Heart right ventricle (tissue), 16 donors: ENCODE results near the gene TOP1. TPM values are rescaled to one million over a fixed set of nuclear protein-coding genes. Genes with fewer than 3 reads are reported as not detected.
"Not testable (repeated sequence)": the region's sequence is repeated elsewhere in the genome, so short reads cannot be mapped to it uniquely, and the experiment has no call there.

Experiments used
- ATAC-seq, 8 donors: fragments of 200-7000 bp; cut with Tn5 transposase; one replicate each; pipeline ENCODE4 v1.9.1; 2020; ENCODE audit warnings: mild to moderate bottlenecking in 8 of 8, moderate library complexity in 8 of 8, moderate number of reproducible peaks in 1 of 8
- DNase-seq, 2 donors: peaks; one replicate each; pipeline ENCODE4 v3.0.0-alpha.2; 2020
- H3K27ac ChIP-seq, 10 donors: fragments of 200-600 bp; sonication (generic) in 2 of 10; one replicate each; pipeline versions ENCODE4 v1.5.0 to v1.8.0; 2020 to 2022; ENCODE audit warnings: mild to moderate bottlenecking in 3 of 10
- H3K27me3 ChIP-seq, 7 donors: fragments of 200-600 bp; one replicate each; pipeline ENCODE4 v1.8.0; 2021 to 2022; ENCODE audit warnings: mild to moderate bottlenecking in 2 of 7
- H3K36me3 ChIP-seq, 9 donors: fragments of 200-600 bp; sonication (generic) in 1 of 9; one replicate each; pipeline versions ENCODE4 v1.5.0 to v1.8.0; 2020 to 2022; ENCODE audit warnings: mild to moderate bottlenecking in 2 of 9
- H3K4me1 ChIP-seq, 9 donors: fragments of 200-600 bp; sonication (generic) in 1 of 9; one replicate each; pipeline versions ENCODE4 v1.5.0 to v1.8.0; 2020 to 2022; ENCODE audit warnings: mild to moderate bottlenecking in 4 of 9
- H3K4me3 ChIP-seq, 10 donors: fragments of 200-600 bp; sonication (generic) in 2 of 10; one replicate each; pipeline versions ENCODE4 v1.5.0 to v1.8.0; 2020 to 2022; ENCODE audit warnings: mild to moderate bottlenecking in 7 of 10, moderate library complexity in 2 of 10
- H3K9me3 ChIP-seq, 11 donors: fragments of 200-600 bp in 10 of 11; sonication (generic) in 2 of 11; one replicate each; pipeline versions ENCODE4 v1.5.0 to v1.8.0; 2013 to 2022; ENCODE audit warnings: mild to moderate bottlenecking in 2 of 11, control low read depth in 1 of 11, moderate library complexity in 1 of 11
- CTCF ChIP-seq, 9 donors: fragments of 200-600 bp; sonication (generic) in 2 of 9; IDR thresholded peaks; one replicate each; pipeline versions ENCODE4 v1.5.0 to v1.8.0; 2021 to 2022; ENCODE audit warnings: antibody characterized with exemption in 9 of 9, mild to moderate bottlenecking in 5 of 9, moderate library complexity in 1 of 9
- WGBS, 2 donors: extraction: QIAGEN DNeasy Blood & Tissue Kit; methylation state at CpG; one replicate each; pipeline ENCODE4 v1.1.7; 2013; ENCODE audit warnings: inconsistent platforms in 1 of 2; 5-methylcytosine and 5-hydroxymethylcytosine counted together
- intact Hi-C, 10 donors: fragments of 100-400 bp; cut with DNase I; formaldehyde crosslinking; loops; one replicate each; pipeline versions ENCODE4 v1.11.1 to v1.14.2; 2022
- polyA plus RNA-seq, 2 donors: library from polyadenylated mRNA; stranded (reverse); fragments of 200-250 nt; gene quantifications; one replicate each; pipeline ENCODE4 v1.2.3, GENCODE V29; 2013
- total RNA-seq, 10 donors: library from RNA; stranded (reverse); fragmentation: NEBNext Ultra II Directional in 3 of 10; extraction: Animal tissue kit (Norgen Biotek cat#: 25700) in 3 of 10; gene quantifications; one replicate each; pipeline versions ENCODE4 v1.2.1 to v1.2.4, GENCODE V29; 2021 to 2023
- donor health status: Arrhythmogenic right ventricular cardiomyopathy.
- donor health status: ischemic (EF 13 %, LVEDD 7.1; RV severe dilation, severe dysfunction).
- donor health status: healthy with polysubstance abuse.
- donor health status: DM: no; HTN: yes; CAD: no.
- donor health status: DM: no; HTN: no; CAD: no.
- donor health status: ischemic (EF 25% LVEDD 6.9; RV normal size, moderate dysfunction).
- donor health status: ischemic (EF 25% LVEDD 5.7; RV mildly dilated, moderate dysfunction).
- donor health status: healthy.
- donor health status: DM: yes; HTN: yes; CAD: no.
- donor health status: Ischemic cardiomyopathy.
- donor health status: ischemic (EF 35%, LVEDD 5.7; RV mildly dilated, moderate dysfunction).
- donor health status: nonischemic (EF 11% LVEDD 7.7; RV severe dilation, severe dysfunction).
- donor health status: DM: yes; HTN: yes; CAD: no.
- donor health status: PGD.
- donor health status: ischemic (EF 29% LVEDD 5.4; RV normal size, mild dysfunction).
- donor health status: nonischemic (EF 23%, LVEDD 6.1; RV moderate dilation, normal function).

Gene TOP1
- total and polyA plus RNA-seq, 12 donors = 13.5 to 28.3 (median 23.1) TPM

GRCh38 chr20:41131594-41132387, 103.2 kb downstream of the TOP1 start:
- 80 to 90% methylated on average over 5 of the region's 5 CpGs for WGBS, 2 donors
- Histone ChIP-seq H3K9me3 (no peaks in the 10 kb centered on the region), H3K4me3 (no peak overlapping the region), H3K36me3 (peaks cover 0 to 3% (median 0%) of the 10 kb centered on the region in 9 donors), H3K27ac (no peak overlapping the region), H3K27me3 (no peaks in the 10 kb centered on the region), H3K4me1 (peaks cover 1 to 19% (median 16%) of the 10 kb centered on the region in 9 donors)
- no peak for TF ChIP-seq CTCF (IDR thresholded peaks at IDR 0.05)
- ATAC-seq (no peak), DNase-seq (no peak)
- intact Hi-C loops = loop anchor here in 6 of 10 donors (5.0 to 10.0 kb wide), 5 partner anchors 101 to 283 kb away; partner anchors contain the start of gene LPIN3 (in 1 of the 6)

GRCh38 chr20:41132388-41132775, 103.8 kb downstream of the TOP1 start:
- H3K27me3 ChIP-seq, DNase-seq, H3K36me3 ChIP-seq, ATAC-seq, H3K27ac ChIP-seq, H3K9me3 ChIP-seq, H3K4me3 ChIP-seq: not testable (repeated sequence)
- intact Hi-C loops = loop anchor here in 6 of 10 donors (5.0 to 10.0 kb wide), 5 partner anchors 100 to 282 kb away; partner anchors contain the start of gene LPIN3 (in 1 of the 6)
- peaks cover 0 to 19% (median 16%) of the 10 kb centered on the region in 9 donors for H3K4me1 ChIP-seq
- WGBS, 2 donors = 90 to 91% methylated on average over 9 of the region's 9 CpGs

- no peaks in the 10 kb centered on the region for H3K9me3 ChIP-seq
- no peak overlapping the region for H3K4me3 ChIP-seq
- H3K27ac ChIP-seq = no peak overlapping the region
- peaks cover 0 to 9% (median 0%) of the 10 kb centered on the region in 7 donors for H3K27me3 ChIP-seq
- 88 to 93% methylated on average over 7 of the region's 7 CpGs for WGBS, 2 donors
- ATAC-seq (no peak), DNase-seq (no peak)
- no peak for TF ChIP-seq CTCF (IDR thresholded peaks at IDR 0.05)
- intact Hi-C loops = loop anchor here in 6 of 10 donors (2.0 to 10.0 kb wide), 6 partner anchors 98 to 281 kb away; partner anchors contain the start of gene LPIN3 (in 2 of the 6)
- peaks cover 4 to 27% (median 18%) of the 10 kb centered on the region in 9 donors for H3K4me1 ChIP-seq
- H3K36me3 ChIP-seq = no peaks in the 10 kb centered on the region
These were observed 105.2 kb downstream of the TOP1 start for GRCh38 chr20:41133709-41134361.

- intact Hi-C loops = loop anchor here in 7 of 10 donors (1.0 to 10.0 kb wide), 10 partner anchors 38 to 280 kb away; partner anchors contain the start of gene LPIN3 (in 3 of the 7)
- no peak for DNase-seq
- ATAC-seq = no peak
These were observed 106.0 kb downstream of the TOP1 start for GRCh38 chr20:41134362-41135186.

More at GRCh38 chr20:41134362-41135186, 106.0 kb downstream of the TOP1 start:
- no peaks in the 10 kb centered on the region for H3K9me3 ChIP-seq
- no peak overlapping the region for H3K27ac ChIP-seq
- H3K27me3 ChIP-seq = peaks cover 0 to 9% (median 0%) of the 10 kb centered on the region in 7 donors
- H3K4me1 ChIP-seq = peaks cover 4 to 34% (median 26%) of the 10 kb centered on the region in 9 donors
- TF ChIP-seq CTCF (IDR thresholded peaks at IDR 0.05) = no peak
- H3K36me3 ChIP-seq = no peaks in the 10 kb centered on the region
- H3K4me3 ChIP-seq = no peak overlapping the region
- WGBS, 2 donors = 90% methylated on average over 9 of the region's 9 CpGs
